DOHH2 (cell line): ENCODE measurements around the gene ARHGEF12.

Experiments
- H3F3A ChIP-seq: fragments of 200-600 bp; sonication (generic), shearing (Covaris generic); 2 replicates; pipeline ENCODE4 v1.6.0; 2016; ENCODE audit warnings: antibody characterized with exemption, mild to moderate bottlenecking; ENCODE audit not compliant: control insufficient read depth, insufficient read depth
- H3K27ac ChIP-seq: fragments of 200-600 bp; sonication (generic); 2 replicates; pipeline ENCODE4 v1.5.1; 2014; ENCODE audit warnings: low read depth, mild to moderate bottlenecking, low read length, moderate library complexity
- H3K27me3 ChIP-seq: fragments of 200-600 bp; sonication (generic); 2 replicates; pipeline ENCODE4 v1.6.1; 2014; ENCODE audit warnings: mild to moderate bottlenecking, low read length, mixed read lengths; ENCODE audit not compliant: control insufficient read depth
- H3K36me3 ChIP-seq: fragments of 200-600 bp; sonication (generic); 2 replicates; pipeline ENCODE4 v1.6.1; 2014; ENCODE audit warnings: mild to moderate bottlenecking, low read length, moderate library complexity, mixed read lengths; ENCODE audit not compliant: control insufficient read depth
- H3K4me1 ChIP-seq: fragments of 200-600 bp; sonication (generic); 2 replicates; pipeline ENCODE4 v1.6.1; 2014; ENCODE audit warnings: mild to moderate bottlenecking, low read length, mixed read lengths; ENCODE audit not compliant: control insufficient read depth
- H3K4me2 ChIP-seq: fragments of 200-600 bp; sonication (generic); 2 replicates; pipeline ENCODE4 v1.6.0; 2014; ENCODE audit warnings: mild to moderate bottlenecking, low read length, moderate library complexity
- H3K4me3 ChIP-seq: fragments of 200-600 bp; sonication (generic); 2 replicates; pipeline ENCODE4 v1.5.1; 2014; ENCODE audit warnings: mild to moderate bottlenecking, low read length, mixed read lengths
- H3K79me2 ChIP-seq: fragments of 200-600 bp; sonication (generic); 2 replicates; pipeline ENCODE4 v1.6.1; 2014; ENCODE audit warnings: mild to moderate bottlenecking, low read length, mixed read lengths; ENCODE audit not compliant: control insufficient read depth
- H3K9me2 ChIP-seq: fragments of 200-600 bp; sonication (generic); replicated peaks from 2 replicates; pipeline ENCODE4 v1.6.1; 2014; ENCODE audit warnings: mild to moderate bottlenecking, low read length, mixed read lengths; ENCODE audit not compliant: control insufficient read depth
- H3K9me3 ChIP-seq: fragments of 200-600 bp; sonication (generic); 2 replicates; pipeline ENCODE4 v1.6.1; 2014; ENCODE audit warnings: antibody characterized with exemption, low read length, mixed read lengths; ENCODE audit not compliant: control insufficient read depth, insufficient read depth
- H4K20me1 ChIP-seq: fragments of 200-600 bp; sonication (generic); 2 replicates; pipeline ENCODE4 v1.6.0; 2014; ENCODE audit warnings: low read depth, mild to moderate bottlenecking, antibody characterized with exemption, low read length, moderate library complexity; ENCODE audit not compliant: control insufficient read depth, insufficient read depth
- EZH2phosphoT487 ChIP-seq: fragments of 200-600 bp; sonication (generic); IDR thresholded peaks from 2 replicates; pipeline ENCODE4 v1.6.1; 2017; ENCODE audit warnings: borderline replicate concordance, mild to moderate bottlenecking, antibody characterized with exemption, low read length, moderate library complexity, mixed read lengths
- TF ChIP-seq, protein P1 (sequence below): fragments of 200-600 bp; sonication (generic); IDR thresholded peaks from one replicate; pipeline ENCODE4 v1.5.1; 2014; ENCODE audit warnings: antibody characterized with exemption, mild to moderate bottlenecking, low read depth, low read length; ENCODE audit not compliant: poor library complexity, severe bottlenecking

The ARHGEF12 gene

DNA sequence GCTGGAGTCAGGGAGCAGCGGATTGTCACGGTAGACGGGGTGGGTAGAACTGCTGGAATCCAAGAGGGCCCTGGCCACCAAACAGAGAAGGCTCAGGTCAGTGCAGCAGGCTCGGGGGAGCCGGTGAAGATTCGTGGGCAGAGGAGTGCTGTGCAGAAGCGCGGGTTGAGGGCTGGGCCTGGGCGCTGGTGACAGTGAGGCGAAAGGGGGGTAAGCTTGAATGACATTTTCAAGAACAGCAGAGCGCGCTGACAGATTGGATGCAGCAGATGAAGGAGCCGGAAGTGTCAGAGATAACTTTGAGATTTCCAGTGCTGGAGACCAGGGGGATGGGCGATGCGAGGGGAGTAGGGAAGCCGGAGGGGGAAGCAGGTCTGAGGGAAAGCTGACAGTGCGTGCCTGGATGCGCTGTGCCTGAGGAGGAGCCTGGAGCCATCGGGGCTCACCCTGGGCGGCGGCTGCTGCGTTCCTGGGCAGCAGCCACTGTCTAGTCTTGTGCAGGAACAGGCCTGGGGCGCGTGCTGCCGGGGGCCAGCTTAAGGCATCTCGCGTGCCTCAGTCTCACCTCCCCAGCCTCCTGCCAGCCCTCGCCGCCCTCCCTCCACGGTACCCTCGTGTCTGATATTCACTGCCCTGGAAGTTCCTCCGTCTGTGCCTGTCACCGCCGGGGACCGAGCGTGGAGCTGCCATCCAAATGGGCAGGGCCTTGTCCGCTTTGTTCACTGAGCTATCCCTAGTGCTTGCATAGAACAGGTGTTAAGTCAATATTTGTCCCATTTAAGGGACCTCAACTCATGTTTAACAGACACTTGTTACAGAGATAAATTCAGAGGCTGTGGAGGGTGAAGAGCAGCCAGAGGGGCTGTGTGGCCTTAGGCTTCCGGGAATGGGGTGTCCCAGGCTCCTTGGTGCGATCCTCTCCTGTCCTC lies 180.5 kb downstream of the ARHGEF12 start:
- TF ChIP-seq, protein P1, sequence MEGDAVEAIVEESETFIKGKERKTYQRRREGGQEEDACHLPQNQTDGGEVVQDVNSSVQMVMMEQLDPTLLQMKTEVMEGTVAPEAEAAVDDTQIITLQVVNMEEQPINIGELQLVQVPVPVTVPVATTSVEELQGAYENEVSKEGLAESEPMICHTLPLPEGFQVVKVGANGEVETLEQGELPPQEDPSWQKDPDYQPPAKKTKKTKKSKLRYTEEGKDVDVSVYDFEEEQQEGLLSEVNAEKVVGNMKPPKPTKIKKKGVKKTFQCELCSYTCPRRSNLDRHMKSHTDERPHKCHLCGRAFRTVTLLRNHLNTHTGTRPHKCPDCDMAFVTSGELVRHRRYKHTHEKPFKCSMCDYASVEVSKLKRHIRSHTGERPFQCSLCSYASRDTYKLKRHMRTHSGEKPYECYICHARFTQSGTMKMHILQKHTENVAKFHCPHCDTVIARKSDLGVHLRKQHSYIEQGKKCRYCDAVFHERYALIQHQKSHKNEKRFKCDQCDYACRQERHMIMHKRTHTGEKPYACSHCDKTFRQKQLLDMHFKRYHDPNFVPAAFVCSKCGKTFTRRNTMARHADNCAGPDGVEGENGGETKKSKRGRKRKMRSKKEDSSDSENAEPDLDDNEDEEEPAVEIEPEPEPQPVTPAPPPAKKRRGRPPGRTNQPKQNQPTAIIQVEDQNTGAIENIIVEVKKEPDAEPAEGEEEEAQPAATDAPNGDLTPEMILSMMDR: no peak
- no peak for TF ChIP-seq EZH2phosphoT487
- Histone ChIP-seq H4K20me1 (no peaks in the 10 kb centered on the region), H3K36me3 (no peaks in the 10 kb centered on the region), H3K4me2 (no peak overlapping the region), H3K79me2 (no peaks in the 10 kb centered on the region), H3K9me3 (no peaks in the 10 kb centered on the region), H3K4me1 (no peaks in the 10 kb centered on the region), H3F3A (no peaks in the 10 kb centered on the region), H3K9me2 (no peaks in the 10 kb centered on the region), H3K27me3 (no peaks in the 10 kb centered on the region), H3K27ac (no peak overlapping the region), H3K4me3 (no peak overlapping the region)

DNA sequence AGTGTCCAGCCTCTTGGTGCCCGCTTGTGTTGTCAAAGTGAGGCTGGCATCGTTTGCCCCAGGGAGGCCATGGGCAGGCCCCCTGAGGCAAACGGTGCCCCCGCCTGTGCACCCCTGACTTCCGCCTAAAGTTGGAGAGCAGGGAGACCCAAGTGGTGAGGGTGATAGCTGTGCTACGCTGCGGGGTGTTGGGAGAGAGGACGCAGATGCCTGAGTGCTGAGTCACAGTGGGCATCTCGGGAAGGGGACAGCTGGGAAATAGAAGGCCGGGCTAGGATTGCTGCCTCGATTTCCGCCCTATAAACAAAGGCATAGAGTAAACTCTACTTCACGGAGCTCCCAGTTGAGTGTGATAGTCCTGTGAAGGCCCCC lies 181.2 kb downstream of the ARHGEF12 start:
- H3K4me3 ChIP-seq: no peak overlapping the region
- H3K27me3 ChIP-seq: no peaks in the 10 kb centered on the region

DNA sequence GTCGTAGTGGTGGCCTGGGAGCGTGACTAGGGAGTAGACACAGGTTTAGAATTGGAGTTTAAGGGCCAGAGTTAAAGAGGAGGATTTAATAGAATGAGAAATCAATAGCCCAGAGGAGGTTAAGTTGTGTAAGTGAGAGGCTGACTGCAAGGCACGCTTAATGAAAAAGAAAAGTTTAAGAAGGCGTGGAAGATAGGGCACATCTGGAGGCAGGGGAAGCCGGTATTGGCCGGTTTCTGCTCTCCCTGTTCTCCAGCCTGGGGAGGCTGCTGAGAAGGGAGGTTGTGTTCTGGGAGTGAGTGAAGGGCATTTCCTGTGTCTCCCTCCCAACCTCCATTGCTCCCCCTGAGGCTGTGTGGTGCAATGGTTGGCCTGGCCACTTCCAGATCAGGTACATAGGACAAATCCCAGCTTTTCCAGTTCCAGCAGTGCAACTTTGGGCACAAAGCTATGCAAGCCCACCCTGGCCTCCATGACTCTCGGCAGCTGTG lies 181.6 kb downstream of the ARHGEF12 start:
- Histone ChIP-seq H3K9me2 (no peaks in the 10 kb centered on the region), H3F3A (no peaks in the 10 kb centered on the region), H3K4me1 (no peaks in the 10 kb centered on the region), H3K79me2 (no peaks in the 10 kb centered on the region), H3K27me3 (no peaks in the 10 kb centered on the region), H3K36me3 (no peaks in the 10 kb centered on the region), H3K4me2 (no peak overlapping the region), H3K4me3 (no peak overlapping the region), H4K20me1 (no peaks in the 10 kb centered on the region), H3K27ac (no peak overlapping the region), H3K9me3 (no peaks in the 10 kb centered on the region)
- TF ChIP-seq, protein P1: no peak
- TF ChIP-seq EZH2phosphoT487: no peak

More for the DNA sequence above, 181.2 kb downstream of the ARHGEF12 start:
- no peaks in the 10 kb centered on the region for H4K20me1 ChIP-seq
- H3K36me3 ChIP-seq: no peaks in the 10 kb centered on the region
- H3K9me2 ChIP-seq: no peaks in the 10 kb centered on the region
- H3K4me2 ChIP-seq: no peak overlapping the region
- H3K79me2 ChIP-seq: no peaks in the 10 kb centered on the region
- no peak for TF ChIP-seq EZH2phosphoT487
- TF ChIP-seq, protein P1: no peak
- H3K9me3 ChIP-seq: no peaks in the 10 kb centered on the region
- no peaks in the 10 kb centered on the region for H3F3A ChIP-seq
- H3K4me1 ChIP-seq: no peaks in the 10 kb centered on the region
- H3K27ac ChIP-seq: no peak overlapping the region
